NCI-H524 treated with DMSO at 0.1 percent for 48 hours (cell line): ENCODE measurements around the gene AP3B1.

ENCODE experiments used
- DNase-seq: peaks from one replicate; lab custom pipeline; 2025; lab: John Stamatoyannopoulos, UW

AP3B1 gene

DNA sequence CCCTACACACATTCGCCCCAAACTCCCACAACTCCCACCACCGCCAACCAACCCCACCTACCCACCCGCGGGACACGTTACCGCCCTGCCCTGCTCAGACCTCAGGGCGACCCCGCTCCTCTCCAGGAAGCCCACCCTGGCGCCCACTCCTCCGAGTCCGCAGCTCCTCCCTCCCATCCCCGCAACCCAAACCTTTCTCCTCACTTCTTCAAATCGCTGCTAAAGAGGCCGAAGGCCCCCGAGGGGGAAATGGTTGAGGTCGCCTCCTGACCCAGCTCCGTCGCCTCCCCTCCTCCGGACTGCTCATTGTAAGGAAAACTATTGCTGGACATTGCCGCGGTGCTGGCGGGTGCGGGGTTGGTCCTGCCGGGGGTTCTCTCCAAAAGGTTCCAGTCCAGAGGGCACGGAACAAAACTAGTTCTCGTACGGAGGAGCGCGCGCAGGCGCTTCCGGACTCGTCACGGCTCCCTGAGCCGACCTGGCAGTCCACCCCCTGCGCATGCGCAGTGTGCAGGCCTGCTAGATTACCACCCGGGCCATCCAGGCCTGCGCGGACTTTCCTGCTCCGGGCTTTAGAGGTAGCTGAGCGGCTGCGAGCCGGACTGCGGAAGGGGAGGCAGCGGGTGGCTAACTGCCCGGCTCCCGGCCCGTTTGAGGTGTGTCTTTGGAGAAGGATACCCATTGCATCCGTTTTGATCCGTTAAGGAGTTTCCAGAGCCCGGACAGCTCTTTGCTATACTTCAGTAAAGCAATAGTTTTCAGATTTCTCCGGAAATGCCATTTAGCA, at the start of gene AP3B1:
TSS of gene AP3B1 (minus strand) at position 451 of the 787 bp plus-strand sequence. CDS start at position 332, 119 bp downstream.
- peak; percentile 74 for DNase-seq

DNA sequence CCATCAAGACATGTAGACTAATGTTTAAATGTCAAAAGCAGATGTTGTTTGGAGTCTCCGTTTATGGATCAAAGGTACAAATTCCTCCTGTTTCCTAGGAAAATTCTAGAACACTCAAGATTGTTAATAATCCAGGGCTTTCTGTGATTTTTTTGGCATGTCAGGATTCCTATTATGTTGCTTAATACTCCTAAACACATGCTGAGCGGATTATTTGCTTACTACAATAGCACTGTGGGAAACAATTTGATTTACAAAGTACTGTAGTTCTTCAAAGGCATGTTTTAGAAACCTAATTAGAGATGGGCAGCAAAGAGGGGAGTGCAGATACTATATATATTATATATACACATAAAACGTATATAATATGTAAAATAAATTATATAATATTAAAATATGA, 46.9 kb upstream of the AP3B1 start:
- DNase-seq: no peak

DNA sequence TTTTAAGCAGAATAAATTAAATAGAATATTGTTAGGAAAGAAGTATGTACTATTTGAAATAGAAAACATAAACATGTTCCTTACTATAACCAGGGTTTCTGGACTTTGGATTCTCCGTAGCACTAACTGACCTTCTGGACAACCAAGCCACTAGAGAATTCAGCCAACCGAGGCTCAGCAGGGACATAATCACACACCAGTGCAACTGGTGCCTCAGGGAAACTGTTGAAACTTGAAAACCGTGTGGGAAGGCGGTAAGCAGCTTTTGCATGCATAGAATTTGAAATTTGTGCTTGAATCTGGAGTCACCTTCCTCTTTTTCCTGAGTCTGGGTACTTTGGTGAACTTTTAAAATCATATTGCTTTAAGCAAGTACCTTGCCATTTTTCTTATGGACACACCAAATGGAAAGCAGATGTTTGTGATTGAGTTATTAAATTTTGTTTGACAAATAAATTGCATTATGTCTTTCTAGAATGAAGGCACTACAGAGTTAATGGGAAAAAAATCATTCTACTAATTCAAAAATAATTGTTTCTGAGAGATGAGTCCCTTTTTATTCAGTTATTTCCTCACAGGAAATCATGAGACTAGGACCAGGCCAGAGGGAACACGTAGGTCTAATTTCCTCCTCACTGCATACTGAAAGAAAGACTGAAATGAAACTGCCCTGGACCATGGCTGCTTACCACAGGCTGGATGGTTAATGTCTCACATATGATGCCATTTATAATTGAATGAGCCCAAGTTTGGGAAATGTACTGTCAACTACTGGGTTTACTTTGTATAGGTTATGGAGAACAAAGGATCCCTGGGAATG, 45.3 kb upstream of the AP3B1 start:
- DNase-seq: no peak

DNA sequence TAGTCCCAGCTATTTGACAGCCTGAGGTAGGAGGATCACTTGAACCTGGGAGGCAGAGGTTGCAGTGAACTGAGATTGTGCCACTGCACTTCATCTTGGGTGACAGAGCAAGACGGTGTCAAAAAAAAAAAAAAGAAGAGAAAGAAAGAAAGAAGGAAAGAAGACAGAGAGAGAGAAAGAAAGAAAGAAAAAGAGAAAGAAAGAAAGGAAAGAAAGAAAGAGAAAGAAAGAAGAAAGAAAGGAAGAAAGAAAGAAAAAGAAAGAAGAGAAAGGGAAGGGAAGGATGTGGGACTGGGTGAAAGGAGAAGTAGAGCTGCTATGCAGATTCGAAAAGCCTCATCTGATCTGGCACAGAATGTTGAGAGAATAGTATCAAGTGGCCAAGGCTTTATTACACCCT, 42.2 kb upstream of the AP3B1 start:
- DNase-seq: no peak

DNA sequence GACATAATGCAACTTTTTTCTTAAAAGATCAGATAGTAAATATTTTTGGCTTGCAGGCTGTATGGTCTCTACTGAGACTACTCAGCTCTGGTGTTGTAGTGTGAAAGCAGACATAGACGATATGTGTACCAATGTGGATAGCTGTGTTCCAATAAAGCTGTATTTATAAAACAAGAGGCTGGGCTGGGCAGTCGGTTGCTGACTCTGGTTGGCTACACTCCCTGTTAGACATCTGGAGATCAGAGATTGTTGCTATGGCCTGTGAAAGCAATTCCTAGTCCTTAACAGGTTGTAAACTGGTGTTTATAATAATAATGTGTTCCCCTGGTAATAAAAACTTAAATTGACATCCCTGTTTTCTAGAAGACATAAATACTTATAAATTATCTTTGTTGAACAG, 41.5 kb upstream of the AP3B1 start:
- DNase-seq: no peak

DNA sequence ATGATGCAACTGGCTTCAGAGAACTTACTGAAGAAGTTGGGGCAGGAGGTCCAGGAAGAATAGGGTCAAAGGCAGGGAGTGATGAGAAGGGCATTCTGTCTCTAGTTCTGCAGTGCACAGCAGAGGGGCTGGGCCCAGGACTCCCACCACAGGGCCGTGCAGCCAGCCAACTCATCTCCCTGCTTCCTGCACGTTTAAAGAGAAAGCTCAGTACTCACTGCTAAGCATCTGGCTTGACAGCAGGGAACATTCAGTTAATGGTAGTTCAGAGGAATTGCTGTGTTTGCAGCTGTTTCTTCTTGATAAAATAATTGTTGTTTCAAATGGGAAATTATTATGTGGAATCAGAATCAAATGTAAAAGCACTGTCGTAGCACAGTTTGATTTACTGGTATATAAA, 40.3 kb upstream of the AP3B1 start:
- DNase-seq: no peak

GRCh38 chr5:78331523-78332080, 37.1 kb upstream of the AP3B1 start:
- DNase-seq: no peak

GRCh38 chr5:78328585-78329173, 34.2 kb upstream of the AP3B1 start:
- no peak for DNase-seq

- no peak for DNase-seq
These were observed 33.4 kb upstream of the AP3B1 start for GRCh38 chr5:78327761-78328510.

GRCh38 chr5:78326930-78327329, 32.4 kb upstream of the AP3B1 start:
- DNase-seq: no peak

GRCh38 chr5:78323241-78323640, 28.7 kb upstream of the AP3B1 start:
- no peak for DNase-seq

DNA sequence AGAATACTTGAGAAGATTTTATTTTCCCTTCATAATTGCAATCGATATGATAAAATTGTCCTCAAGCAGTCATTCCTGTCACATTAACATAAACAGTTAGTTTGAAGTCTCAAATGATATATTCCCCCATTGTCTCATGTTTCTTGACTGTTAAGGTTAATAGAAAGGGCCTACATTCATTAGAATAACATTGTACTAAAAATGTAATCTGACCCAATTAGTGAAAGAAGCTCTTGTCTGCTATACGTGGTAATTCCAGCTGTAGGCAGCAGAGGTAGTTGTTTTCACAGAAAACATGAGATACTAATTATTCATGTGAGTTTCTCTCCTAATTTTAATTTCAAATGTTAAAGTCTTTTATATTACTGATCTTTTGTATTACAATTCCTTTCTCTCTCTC, 25.9 kb upstream of the AP3B1 start:
- DNase-seq: no peak

DNA sequence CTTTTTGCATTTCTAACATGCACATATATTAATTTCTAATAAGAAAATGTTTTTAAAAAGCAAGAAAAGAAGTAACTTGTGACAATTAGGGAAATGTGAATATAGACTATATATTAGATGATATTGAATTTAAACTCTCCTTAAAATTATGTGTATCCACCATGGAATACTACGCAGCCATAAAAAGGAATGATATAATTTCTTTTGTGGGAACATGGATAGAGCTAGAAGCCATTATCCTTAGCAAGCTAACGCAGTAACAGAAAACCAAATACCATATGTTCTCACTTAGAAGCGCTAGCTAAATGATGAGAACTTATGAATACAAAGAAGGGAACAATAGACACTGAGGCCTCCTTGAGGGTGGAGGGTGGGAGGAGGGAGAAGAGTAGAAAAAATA, 23.8 kb upstream of the AP3B1 start:
- no peak for DNase-seq

- DNase-seq: no peak
These were observed 23.0 kb upstream of the AP3B1 start for GRCh38 chr5:78317515-78317914.

- no peak for DNase-seq
These were observed 14.2 kb upstream of the AP3B1 start for GRCh38 chr5:78308703-78309102.

DNA sequence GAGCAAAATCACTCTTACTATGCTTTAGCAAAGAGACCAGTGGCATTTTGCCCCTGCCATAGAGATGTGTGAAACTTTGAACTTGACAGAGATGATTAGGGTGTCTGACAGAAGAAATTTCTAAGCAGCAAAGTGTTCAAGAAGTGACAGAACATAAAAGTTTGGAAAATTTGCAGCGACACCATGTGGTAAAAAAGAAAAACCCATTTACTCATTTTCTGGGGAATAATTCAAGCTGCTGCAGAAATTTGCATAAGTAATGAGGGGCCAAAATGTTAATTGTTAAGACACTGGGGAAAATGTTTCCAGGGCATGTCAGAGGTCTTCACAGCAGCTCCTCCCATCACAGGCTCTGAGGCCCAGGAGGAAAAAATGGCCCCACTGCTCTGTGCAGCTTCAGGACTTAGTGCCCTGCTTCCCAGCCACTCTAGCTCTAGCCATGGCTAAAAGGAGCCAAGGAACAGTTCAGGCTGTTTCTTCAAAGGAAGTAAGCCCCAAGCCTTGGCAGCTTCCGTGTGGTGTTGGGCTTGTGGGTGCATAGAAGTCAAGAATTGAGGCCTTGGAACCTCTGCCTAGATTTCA, 6.1 kb upstream of the AP3B1 start:
- no peak for DNase-seq

- no peak for DNase-seq
These were observed 800 bp upstream of the AP3B1 start for GRCh38 chr5:78295035-78295961.

- DNase-seq: no peak
These were observed 649 bp downstream of the AP3B1 start for GRCh38 chr5:78293851-78294247.

- DNase-seq: no peak
These were observed 2.8 kb downstream of the AP3B1 start for GRCh38 chr5:78291687-78292086.

- no peak for DNase-seq
These were observed 4.6 kb downstream of the AP3B1 start for GRCh38 chr5:78289911-78290310.
